Uterus (tissue), 2 donors: ENCODE results near the gene CYP51A1.

Experiments used
- CTCF ChIP-seq, 4 experiments: fragments of 200-600 bp in 2 of 4; fragments of 450-650 bp in 2 of 4; sonication (generic) in 2 of 4; IDR thresholded peaks; one replicate each; pipeline ENCODE4 v1.5.1; 2016 to 2019; ENCODE audit warnings: antibody characterized with exemption in 4 of 4, mild to moderate bottlenecking in 2 of 4, moderate library complexity in 1 of 4
- POLR2A ChIP-seq, 2 donors: fragments of 450-650 bp; IDR thresholded peaks; one replicate each; pipeline ENCODE4 v1.6.1; 2016; ENCODE audit warnings: antibody characterized with exemption in 2 of 2, mild to moderate bottlenecking in 1 of 2, moderate library complexity in 1 of 2

- TF ChIP-seq CTCF (IDR thresholded peaks at IDR 0.05): peak in 2 of 4 experiments; percentile 7 to 21
- peak; percentile 59 to 73 for TF ChIP-seq POLR2A (IDR thresholded peaks at IDR 0.05)
These were observed at the start of gene CYP51A1 for GRCh38 chr7:92134271-92135051.
